GM21576 (cell line): Measurements from ENCODE around the gene RMRP.
"Not testable (repeated sequence)": the region's sequence is repeated elsewhere in the genome, so short reads cannot be mapped to it uniquely, and the experiment has no call there.

ENCODE experiments used
- ATAC-seq: cut with Tn5 transposase; IDR thresholded peaks from one replicate; pipeline ENCODE4 v1.9.1; 2021; ENCODE audit warnings: mild to moderate bottlenecking, moderate library complexity; ENCODE audit not compliant: unreplicated experiment

The RMRP gene

DNA sequence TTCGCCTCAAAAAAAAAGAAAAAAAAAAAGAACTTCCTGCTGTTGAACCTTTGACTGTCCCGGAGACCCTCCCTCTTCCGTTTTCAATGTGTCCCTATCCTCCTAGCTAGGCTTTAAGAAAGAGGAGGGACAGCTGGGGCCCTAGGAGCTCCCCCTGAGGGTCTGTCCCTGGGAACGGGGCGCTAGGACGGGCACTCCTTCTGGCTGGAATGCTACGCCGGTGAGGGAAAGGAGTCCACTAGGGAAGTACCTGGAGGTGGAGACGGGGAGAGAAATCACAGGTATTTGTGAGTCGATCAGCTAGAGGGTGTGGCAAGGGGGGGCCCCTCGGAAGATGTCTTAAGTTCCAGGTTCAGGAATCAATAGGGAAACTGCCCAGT is 11.7 kb downstream of the RMRP start:
- ATAC-seq = no peak

DNA sequence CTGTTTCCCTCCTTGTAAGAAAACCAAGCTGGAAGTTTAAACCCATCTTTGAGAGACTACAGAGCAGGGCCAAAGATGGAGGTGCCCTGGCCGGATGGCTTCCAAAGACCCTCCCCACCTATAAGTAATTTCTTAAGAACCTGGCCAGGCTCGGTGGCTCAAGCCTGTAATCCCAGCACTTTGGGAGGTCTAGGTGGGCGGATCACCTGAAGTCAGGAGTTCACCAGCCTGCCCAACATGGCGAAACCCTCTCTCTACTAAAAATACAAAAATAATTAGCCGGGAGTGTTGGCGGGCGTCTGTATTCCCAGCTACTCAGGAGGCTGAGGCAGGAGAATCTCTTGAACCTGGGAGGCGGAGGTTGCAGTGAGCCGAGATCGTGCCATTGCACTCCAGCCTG is 12.1 kb downstream of the RMRP start:
- ATAC-seq = not testable (repeated sequence)

- no peak for ATAC-seq
These were observed 14.8 kb downstream of the RMRP start for GRCh38 chr9:35643046-35643445.

DNA sequence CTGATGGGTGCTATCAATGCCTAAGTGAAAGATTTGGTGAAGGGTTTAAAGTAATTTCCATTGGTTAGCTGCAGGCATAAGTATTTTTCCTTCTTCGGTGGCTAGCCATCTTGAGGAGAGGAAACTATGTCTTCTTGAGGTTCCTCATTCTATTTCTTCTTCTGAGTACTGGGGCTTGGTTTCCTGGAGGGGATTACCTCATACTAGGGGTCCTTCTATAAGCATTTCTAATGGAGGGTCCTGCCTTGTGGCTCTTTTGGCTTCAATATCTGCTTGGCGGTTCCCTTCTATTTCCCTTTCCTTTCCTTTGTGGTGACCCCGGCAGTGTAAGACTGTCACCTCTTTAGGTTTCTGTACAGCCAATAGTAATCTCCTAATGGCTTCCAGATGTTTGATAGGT is 16.3 kb downstream of the RMRP start:
- ATAC-seq = not testable (repeated sequence)

DNA sequence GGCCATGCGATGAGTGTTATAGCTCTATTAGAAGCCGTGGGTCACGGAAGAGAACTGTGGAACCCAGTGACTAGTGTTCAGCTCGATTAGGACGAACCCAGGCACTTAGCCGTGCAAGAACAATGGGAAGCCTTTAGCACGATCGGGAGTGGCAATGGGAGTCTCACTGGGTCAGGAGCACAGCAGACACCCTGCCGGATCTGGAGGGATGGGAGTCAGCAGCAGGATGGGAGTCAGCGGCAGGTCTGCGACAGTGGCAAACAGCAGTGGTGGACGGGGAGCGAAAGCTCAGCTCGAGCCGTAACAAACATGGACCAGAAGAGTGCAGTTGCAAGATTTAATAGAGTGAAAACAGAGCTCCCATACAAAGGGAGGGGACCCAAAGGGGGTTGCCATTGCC is 17.4 kb downstream of the RMRP start:
- not testable (repeated sequence) for ATAC-seq

GRCh38 chr9:35639631-35640030 is 18.2 kb downstream of the RMRP start:
- ATAC-seq = no peak

GRCh38 chr9:35639225-35639624 is 18.6 kb downstream of the RMRP start:
- not testable (repeated sequence) for ATAC-seq

DNA sequence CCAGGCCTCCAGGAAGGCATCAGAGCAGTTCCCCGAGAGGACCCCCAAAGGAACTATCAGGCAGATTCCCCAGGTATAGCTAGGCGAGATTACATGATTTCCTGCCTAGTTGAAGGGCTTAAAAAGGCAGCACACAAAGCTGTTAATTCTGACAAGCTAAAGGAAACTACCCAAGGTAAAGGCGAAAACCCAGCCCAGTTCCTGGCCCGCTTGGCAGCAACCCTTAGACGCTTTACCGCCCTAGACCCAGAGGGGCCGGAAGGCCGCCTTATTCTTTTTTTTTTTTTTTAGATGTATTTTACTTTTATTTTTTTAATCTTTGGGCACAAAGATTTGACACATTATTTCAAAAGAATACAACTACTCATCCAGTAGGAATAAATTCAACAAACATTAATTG is 19.1 kb downstream of the RMRP start:
- not testable (repeated sequence) for ATAC-seq

GRCh38 chr9:35637427-35637955 is 20.3 kb downstream of the RMRP start:
- not testable (repeated sequence) for ATAC-seq

DNA sequence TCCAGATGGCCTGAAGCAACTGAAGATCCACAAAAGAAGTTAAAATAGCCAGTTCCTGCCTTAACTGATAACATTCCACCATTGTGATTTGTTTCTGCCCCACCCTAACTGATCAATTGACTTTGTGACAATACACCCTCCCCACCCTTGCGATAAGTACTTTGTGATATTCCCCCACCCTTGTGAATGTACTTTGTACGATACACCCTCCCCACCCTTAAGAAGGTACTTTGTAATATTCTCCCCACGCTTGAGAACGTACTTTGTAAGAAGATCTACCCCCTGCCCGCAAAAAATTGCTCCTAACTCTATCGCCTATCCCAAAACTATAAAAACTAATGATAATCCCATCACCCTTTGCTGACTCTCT is 21.0 kb downstream of the RMRP start:
- not testable (repeated sequence) for ATAC-seq

- ATAC-seq = no peak
These were observed 21.5 kb downstream of the RMRP start for GRCh38 chr9:35636135-35636876.

- no peak for ATAC-seq
These were observed 22.1 kb downstream of the RMRP start for GRCh38 chr9:35635730-35636129.

GRCh38 chr9:35629597-35629996 is 28.2 kb downstream of the RMRP start:
- no peak for ATAC-seq

- ATAC-seq = no peak
These were observed 29.3 kb downstream of the RMRP start for GRCh38 chr9:35628389-35628991.

GRCh38 chr9:35627575-35627974 is 30.2 kb downstream of the RMRP start:
- no peak for ATAC-seq

DNA sequence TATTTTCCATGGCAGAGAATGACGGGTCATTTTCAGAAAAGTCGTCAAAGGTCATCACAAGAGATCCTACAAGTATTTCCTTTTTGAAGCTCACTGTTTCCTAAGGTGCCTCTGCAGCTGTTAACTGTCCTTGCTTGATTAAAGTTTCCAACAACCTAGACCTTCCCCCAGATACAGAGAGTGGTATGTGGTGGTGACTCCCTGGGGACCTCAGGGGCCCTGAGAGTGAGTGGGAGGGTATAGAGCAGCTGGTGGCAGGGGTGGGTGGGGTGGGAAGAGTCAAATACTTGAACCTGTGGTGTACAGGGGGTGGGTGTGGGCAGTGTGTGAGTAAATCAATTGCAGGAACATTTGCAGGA is 38.0 kb downstream of the RMRP start:
- ATAC-seq = peak; percentile 40

- peak; percentile 46 for ATAC-seq
These were observed 38.7 kb downstream of the RMRP start for GRCh38 chr9:35618854-35619799.

GRCh38 chr9:35618325-35618727 is 39.5 kb downstream of the RMRP start, which contains the start of gene CD72:
CD72 (minus strand) TSS chr9:35618413; CDS start chr9:35618303, 110 bp downstream.
- no peak for ATAC-seq

GRCh38 chr9:35617548-35617947 is 40.3 kb downstream of the RMRP start:
- ATAC-seq = no peak

GRCh38 chr9:35616681-35617459 is 40.9 kb downstream of the RMRP start:
- ATAC-seq = peak; percentile 33
